Right lobe of liver (tissue), 4 donors: ENCODE measurements around the gene MID1.

Experiments used
- CTCF ChIP-seq, 4 donors: fragments of 200-600 bp in 3 of 4; fragments of 450-650 bp in 1 of 4; IDR thresholded peaks; one replicate each; pipeline versions ENCODE4 v1.5.1 to v1.8.0; 2016 to 2022; ENCODE audit warnings: antibody characterized with exemption in 4 of 4, mild to moderate bottlenecking in 2 of 4
- POLR2A ChIP-seq: fragments of 450-650 bp; IDR thresholded peaks from one replicate; pipeline ENCODE4 v1.6.1; 2017; ENCODE audit warnings: antibody characterized with exemption, mild to moderate bottlenecking
- donor health status: DM: no; HTN: no; CAD: no.
- donor health status: DM: no; HTN: no; CAD: no.
- donor health status: DM: no; HTN: yes; CAD: no.

- TF ChIP-seq CTCF (IDR thresholded peaks at IDR 0.05) (no peak), POLR2A (no peak)
These were observed 140.9 kb downstream of the MID1 start for GRCh38 chrX:10479508-10479907.
